HepG2 (cell line): Measurements from ENCODE around the gene NT5C. TPM values are rescaled to one million over a fixed set of nuclear protein-coding genes. Genes with fewer than 3 reads are reported as not detected.
A peak's percentile ranks its signal among the peaks of the same experiment; 100 is the strongest.

Source experiments
- AGO1 ChIP-seq: fragments of 200-400 bp; formaldehyde crosslinking; IDR thresholded peaks from 2 replicates; pipeline ENCODE4 v1.6.1; 2017; ENCODE audit warnings: mild to moderate bottlenecking, low read depth, low read length, moderate library complexity; ENCODE audit not compliant: poor library complexity, severe bottlenecking
- DPF2 ChIP-seq: sonication (generic); formaldehyde crosslinking; IDR thresholded peaks from 2 replicates; pipeline ENCODE4 v1.4.0; 2020; ENCODE audit warnings: mild to moderate bottlenecking, low read depth, missing genetic modification reagents, borderline replicate concordance
- GLI4 ChIP-seq: sonication (generic); formaldehyde crosslinking; IDR thresholded peaks from 2 replicates; pipeline ENCODE4 v1.5.1; 2020; ENCODE audit warnings: missing genetic modification reagents, mild to moderate bottlenecking, moderate library complexity, borderline replicate concordance
- IRF9 ChIP-seq: sonication (generic); formaldehyde crosslinking; IDR thresholded peaks from 2 replicates; pipeline ENCODE4 v1.8.0; 2022; ENCODE audit warnings: missing genetic modification reagents, mild to moderate bottlenecking, borderline replicate concordance
- KAT7 ChIP-seq: IDR thresholded peaks from 2 replicates; pipeline ENCODE4 v1.6.1; 2018; ENCODE audit warnings: borderline replicate concordance, missing compliant biosample characterization
- PATZ1 ChIP-seq: sonication (generic); formaldehyde crosslinking; IDR thresholded peaks from 2 replicates; pipeline ENCODE4 v1.4.0; 2020; ENCODE audit warnings: missing genetic modification reagents
- ZNF17 ChIP-seq: sonication (generic); formaldehyde crosslinking; IDR thresholded peaks from 2 replicates; pipeline ENCODE4 v1.5.0; 2020; ENCODE audit warnings: mild to moderate bottlenecking, missing genetic modification reagents
- ZNF430 ChIP-seq: sonication (generic); formaldehyde crosslinking; IDR thresholded peaks from 2 replicates; pipeline ENCODE4 v1.9.0; 2021; ENCODE audit warnings: mild to moderate bottlenecking, missing genetic modification reagents
- ZNF572 ChIP-seq: sonication (generic); formaldehyde crosslinking; IDR thresholded peaks from 2 replicates; pipeline ENCODE4 v1.5.1; 2020; ENCODE audit warnings: mild to moderate bottlenecking, missing genetic modification reagents
- ZNF766 ChIP-seq: sonication (generic); formaldehyde crosslinking; IDR thresholded peaks from 2 replicates; pipeline ENCODE4 v1.5.0; 2020; ENCODE audit warnings: missing genetic modification reagents, borderline replicate concordance
- ZNF770 ChIP-seq: sonication (generic); formaldehyde crosslinking; IDR thresholded peaks from 2 replicates; pipeline ENCODE4 v1.5.0; 2020; ENCODE audit warnings: mild to moderate bottlenecking, missing genetic modification reagents
- polyA plus RNA-seq, 8 experiments: library from polyadenylated mRNA; depleted of rRNA in 3 of 8; stranded (reverse) in 7 of 8; unstranded in 1 of 8; fragments of >200 nt; fragmentation: Illumina TruSeq in 4 of 8; extraction: Trizol in 4 of 8; gene quantifications; 2 replicates each; pipeline versions ENCODE4 v1.2.1 to v1.2.3, GENCODE V29; 2011 to 2016; ENCODE audit warnings: low read depth in 4 of 8, missing spikeins in 1 of 8, mixed read lengths in 1 of 8; ENCODE audit not compliant: insufficient read depth in 1 of 8
- total RNA-seq, 5 experiments: library from RNA; depleted of rRNA; stranded (reverse); fragments of >200 nt; fragmentation: Illumina TruSeq; extraction: Trizol; gene quantifications; 2 replicates each; pipeline ENCODE4 v1.2.3, GENCODE V29; 2016; ENCODE audit warnings: low read depth in 1 of 5
- TF ChIP-seq, protein P1 (sequence below): sonication (generic); formaldehyde crosslinking; IDR thresholded peaks from 2 replicates; pipeline ENCODE4 v1.9.0; 2021; ENCODE audit warnings: missing genetic modification reagents, mild to moderate bottlenecking, borderline replicate concordance
- TF ChIP-seq, protein P2 (sequence below): sonication (generic); formaldehyde crosslinking; IDR thresholded peaks from 2 replicates; pipeline ENCODE4 v1.4.0; 2020; ENCODE audit warnings: missing genetic modification reagents, borderline replicate concordance
- TF ChIP-seq, protein P3 (sequence below): sonication (generic); formaldehyde crosslinking; IDR thresholded peaks from 2 replicates; pipeline ENCODE4 v1.5.0; 2020; ENCODE audit warnings: mild to moderate bottlenecking, missing genetic modification reagents

The NT5C gene
- total and polyA plus RNA-seq, 2 of the 13 experiments (the other 11 are each of a cell fraction or from before 2014, with no cell fraction given), result 42.8 to 48.6 TPM

DNA sequence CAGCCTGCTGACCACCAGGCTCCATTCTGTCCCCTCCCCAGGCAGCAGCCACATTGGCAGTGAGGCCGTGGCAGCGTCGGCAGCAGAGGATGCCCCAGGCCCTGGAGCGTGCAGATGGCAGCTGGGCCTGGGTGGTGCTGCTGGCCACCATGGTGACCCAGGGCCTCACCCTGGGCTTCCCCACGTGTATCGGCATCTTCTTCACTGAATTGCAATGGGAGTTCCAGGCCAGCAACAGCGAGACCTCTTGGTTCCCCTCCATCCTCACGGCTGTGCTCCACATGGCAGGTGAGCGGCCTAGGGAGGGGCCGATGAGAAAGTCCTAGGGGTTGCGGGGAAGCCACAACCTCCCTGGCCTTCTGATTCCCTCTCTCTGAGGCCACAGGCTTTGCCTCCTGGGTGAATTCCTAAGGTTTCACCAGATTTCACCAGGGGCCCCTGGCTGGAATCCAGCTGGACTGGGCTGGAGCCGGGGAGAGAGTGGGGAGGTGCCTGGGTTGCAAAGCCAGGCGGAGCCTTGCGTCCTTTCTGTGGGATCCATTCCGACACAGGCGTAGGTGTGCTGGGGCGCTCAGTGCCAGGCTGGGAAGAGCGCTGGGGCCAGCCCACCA is 37.9 kb downstream of the NT5C start (continued):
- TF ChIP-seq ZNF770 (CRISPR knock-in tag), result no peak
- TF ChIP-seq ZNF572, result no peak
- no peak for TF ChIP-seq ZNF430
- TF ChIP-seq ZNF766 (CRISPR knock-in tag), result no peak
- TF ChIP-seq AGO1, result peak; percentile 19
- 0 out of 2 replicates have a peak, but pooled peaks have one; percentile 49 for TF ChIP-seq IRF9 (CRISPR knock-in tag)
- TF ChIP-seq, protein P1, sequence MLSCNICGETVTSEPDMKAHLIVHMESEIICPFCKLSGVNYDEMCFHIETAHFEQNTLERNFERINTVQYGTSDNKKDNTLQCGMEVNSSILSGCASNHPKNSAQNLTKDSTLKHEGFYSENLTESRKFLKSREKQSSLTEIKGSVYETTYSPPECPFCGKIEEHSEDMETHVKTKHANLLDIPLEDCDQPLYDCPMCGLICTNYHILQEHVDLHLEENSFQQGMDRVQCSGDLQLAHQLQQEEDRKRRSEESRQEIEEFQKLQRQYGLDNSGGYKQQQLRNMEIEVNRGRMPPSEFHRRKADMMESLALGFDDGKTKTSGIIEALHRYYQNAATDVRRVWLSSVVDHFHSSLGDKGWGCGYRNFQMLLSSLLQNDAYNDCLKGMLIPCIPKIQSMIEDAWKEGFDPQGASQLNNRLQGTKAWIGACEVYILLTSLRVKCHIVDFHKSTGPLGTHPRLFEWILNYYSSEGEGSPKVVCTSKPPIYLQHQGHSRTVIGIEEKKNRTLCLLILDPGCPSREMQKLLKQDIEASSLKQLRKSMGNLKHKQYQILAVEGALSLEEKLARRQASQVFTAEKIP, result no peak
- no peak for TF ChIP-seq KAT7
- no peak for TF ChIP-seq GLI4 (CRISPR knock-in tag)
- no peak for TF ChIP-seq DPF2
- TF ChIP-seq, protein P2, sequence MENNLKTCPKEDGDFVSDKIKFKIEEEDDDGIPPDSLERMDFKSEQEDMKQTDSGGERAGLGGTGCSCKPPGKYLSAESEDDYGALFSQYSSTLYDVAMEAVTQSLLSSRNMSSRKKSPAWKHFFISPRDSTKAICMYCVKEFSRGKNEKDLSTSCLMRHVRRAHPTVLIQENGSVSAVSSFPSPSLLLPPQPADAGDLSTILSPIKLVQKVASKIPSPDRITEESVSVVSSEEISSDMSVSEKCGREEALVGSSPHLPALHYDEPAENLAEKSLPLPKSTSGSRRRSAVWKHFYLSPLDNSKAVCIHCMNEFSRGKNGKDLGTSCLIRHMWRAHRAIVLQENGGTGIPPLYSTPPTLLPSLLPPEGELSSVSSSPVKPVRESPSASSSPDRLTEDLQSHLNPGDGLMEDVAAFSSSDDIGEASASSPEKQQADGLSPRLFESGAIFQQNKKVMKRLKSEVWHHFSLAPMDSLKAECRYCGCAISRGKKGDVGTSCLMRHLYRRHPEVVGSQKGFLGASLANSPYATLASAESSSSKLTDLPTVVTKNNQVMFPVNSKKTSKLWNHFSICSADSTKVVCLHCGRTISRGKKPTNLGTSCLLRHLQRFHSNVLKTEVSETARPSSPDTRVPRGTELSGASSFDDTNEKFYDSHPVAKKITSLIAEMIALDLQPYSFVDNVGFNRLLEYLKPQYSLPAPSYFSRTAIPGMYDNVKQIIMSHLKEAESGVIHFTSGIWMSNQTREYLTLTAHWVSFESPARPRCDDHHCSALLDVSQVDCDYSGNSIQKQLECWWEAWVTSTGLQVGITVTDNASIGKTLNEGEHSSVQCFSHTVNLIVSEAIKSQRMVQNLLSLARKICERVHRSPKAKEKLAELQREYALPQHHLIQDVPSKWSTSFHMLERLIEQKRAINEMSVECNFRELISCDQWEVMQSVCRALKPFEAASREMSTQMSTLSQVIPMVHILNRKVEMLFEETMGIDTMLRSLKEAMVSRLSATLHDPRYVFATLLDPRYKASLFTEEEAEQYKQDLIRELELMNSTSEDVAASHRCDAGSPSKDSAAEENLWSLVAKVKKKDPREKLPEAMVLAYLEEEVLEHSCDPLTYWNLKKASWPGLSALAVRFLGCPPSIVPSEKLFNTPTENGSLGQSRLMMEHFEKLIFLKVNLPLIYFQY (CRISPR knock-in tag), result no peak
- no peak for TF ChIP-seq ZNF17 (CRISPR knock-in tag)
- TF ChIP-seq, protein P3, sequence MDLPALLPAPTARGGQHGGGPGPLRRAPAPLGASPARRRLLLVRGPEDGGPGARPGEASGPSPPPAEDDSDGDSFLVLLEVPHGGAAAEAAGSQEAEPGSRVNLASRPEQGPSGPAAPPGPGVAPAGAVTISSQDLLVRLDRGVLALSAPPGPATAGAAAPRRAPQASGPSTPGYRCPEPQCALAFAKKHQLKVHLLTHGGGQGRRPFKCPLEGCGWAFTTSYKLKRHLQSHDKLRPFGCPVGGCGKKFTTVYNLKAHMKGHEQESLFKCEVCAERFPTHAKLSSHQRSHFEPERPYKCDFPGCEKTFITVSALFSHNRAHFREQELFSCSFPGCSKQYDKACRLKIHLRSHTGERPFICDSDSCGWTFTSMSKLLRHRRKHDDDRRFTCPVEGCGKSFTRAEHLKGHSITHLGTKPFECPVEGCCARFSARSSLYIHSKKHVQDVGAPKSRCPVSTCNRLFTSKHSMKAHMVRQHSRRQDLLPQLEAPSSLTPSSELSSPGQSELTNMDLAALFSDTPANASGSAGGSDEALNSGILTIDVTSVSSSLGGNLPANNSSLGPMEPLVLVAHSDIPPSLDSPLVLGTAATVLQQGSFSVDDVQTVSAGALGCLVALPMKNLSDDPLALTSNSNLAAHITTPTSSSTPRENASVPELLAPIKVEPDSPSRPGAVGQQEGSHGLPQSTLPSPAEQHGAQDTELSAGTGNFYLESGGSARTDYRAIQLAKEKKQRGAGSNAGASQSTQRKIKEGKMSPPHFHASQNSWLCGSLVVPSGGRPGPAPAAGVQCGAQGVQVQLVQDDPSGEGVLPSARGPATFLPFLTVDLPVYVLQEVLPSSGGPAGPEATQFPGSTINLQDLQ (CRISPR knock-in tag), result no peak
- 0 out of 2 replicates have a peak, but pooled peaks have one; percentile 18 for TF ChIP-seq PATZ1 (CRISPR knock-in tag)
